C4-2B (cell line): Measurements from ENCODE around the gene CRYGN.

Source experiments
- CTCF ChIP-seq: fragments of 450-650 bp; conservative IDR thresholded peaks from 2 replicates; pipeline ENCODE4 v1.5.1; 2017; ENCODE audit warnings: mild to moderate bottlenecking
- ZFX ChIP-seq: fragments of 450-650 bp; IDR thresholded peaks from 2 replicates; pipeline ENCODE4 v1.6.1; 2017

GRCh38 chr7:151387161-151388006 lies 52.6 kb downstream of the CRYGN start:
- TF ChIP-seq CTCF: no peak
- TF ChIP-seq ZFX: no peak
